Natural killer cell (primary cell): ENCODE measurements around the gene NOP14. TPM values are rescaled to one million over a fixed set of nuclear protein-coding genes. Genes with fewer than 3 reads are reported as not detected.

Experiments used
- ATAC-seq, 3 donors: fragments of 150-1000 bp in 2 of 3; fragments of 200-7000 bp in 1 of 3; cut with Tn5 transposase; 1 replicate in 1 of 3; 2 replicates in 2 of 3; pipeline ENCODE4 v1.10.0; 2021; ENCODE audit warnings: mild to moderate bottlenecking in 2 of 3, moderate library complexity in 2 of 3
- DNase-seq, 2 donors: peaks; one replicate each; pipeline versions ENCODE4 v3.0.0 to v3.0.0-alpha.2; 2013 to 2021; ENCODE audit warnings: mixed read lengths in 1 of 2
- H3K27ac ChIP-seq: one replicate; pipeline ENCODE4 v1.5.1; 2013; ENCODE audit warnings: mild to moderate bottlenecking, low read length
- H3K27me3 ChIP-seq: one replicate; pipeline ENCODE4 v1.6.1; 2013; ENCODE audit warnings: low read length; ENCODE audit not compliant: control insufficient read depth, insufficient read depth
- H3K36me3 ChIP-seq: one replicate; pipeline ENCODE4 v1.6.1; 2013; ENCODE audit warnings: low read length; ENCODE audit not compliant: control insufficient read depth, insufficient read depth
- H3K4me1 ChIP-seq: one replicate; pipeline ENCODE4 v1.6.1; 2013; ENCODE audit warnings: low read length; ENCODE audit not compliant: control insufficient read depth, insufficient read depth
- H3K4me3 ChIP-seq: one replicate; pipeline ENCODE4 v1.5.1; 2013; ENCODE audit warnings: low read length
- H3K9me3 ChIP-seq: one replicate; pipeline ENCODE4 v1.6.1; 2013; ENCODE audit warnings: low read length; ENCODE audit not compliant: control insufficient read depth, insufficient read depth
- H3K27ac Mint-ChIP-seq, 2 donors: one replicate each; pipeline ENCODE4 v1.8.0; 2022; ENCODE audit warnings: mild to moderate bottlenecking in 2 of 2, mixed read lengths in 2 of 2, moderate library complexity in 1 of 2
- H3K27me3 Mint-ChIP-seq, 2 donors: one replicate each; pipeline ENCODE4 v1.8.0; 2022; ENCODE audit warnings: low read depth in 2 of 2, mixed read lengths in 2 of 2
- H3K36me3 Mint-ChIP-seq: one replicate; pipeline ENCODE4 v1.8.0; 2022; ENCODE audit warnings: mixed read lengths
- H3K4me1 Mint-ChIP-seq, 2 donors: one replicate each; pipeline ENCODE4 v1.8.0; 2022; ENCODE audit warnings: mixed read lengths in 2 of 2
- H3K4me3 Mint-ChIP-seq: one replicate; pipeline ENCODE4 v1.8.0; 2022; ENCODE audit warnings: mild to moderate bottlenecking, moderate library complexity, mixed read lengths
- H3K9me3 Mint-ChIP-seq, 2 donors: one replicate each; pipeline ENCODE4 v1.8.0; 2022; ENCODE audit warnings: mixed read lengths in 2 of 2
- WGBS: methylation state at CpG from one replicate; pipeline ENCODE4 v1.1.7; 2013; ENCODE audit warnings: missing lambda C conversion rate; ENCODE audit not compliant: insufficient coverage; 5-methylcytosine and 5-hydroxymethylcytosine counted together
- intact Hi-C: fragments of 100-400 bp; cut with micrococcal nuclease; formaldehyde crosslinking; loops from one replicate; pipeline ENCODE4 v1.14.2; 2022
- total RNA-seq, 4 donors: library from RNA; stranded (reverse); fragments of 120-200 nt in 1 of 4; gene quantifications; one replicate each; pipeline versions ENCODE4 v1.2.3 to v1.2.4, GENCODE V29; 2013 to 2022
- TF ChIP-seq, protein P1 (sequence below): fragments of 200-600 bp; IDR thresholded peaks from one replicate; pipeline ENCODE4 v1.8.0; 2022; ENCODE audit warnings: antibody characterized with exemption

The NOP14 gene
- total RNA-seq, 3 donors from 2014 or later (not counting 1 experiment from before 2014, with no cell fraction given) = 20.9 to 25.0 (median 21.1) TPM

DNA sequence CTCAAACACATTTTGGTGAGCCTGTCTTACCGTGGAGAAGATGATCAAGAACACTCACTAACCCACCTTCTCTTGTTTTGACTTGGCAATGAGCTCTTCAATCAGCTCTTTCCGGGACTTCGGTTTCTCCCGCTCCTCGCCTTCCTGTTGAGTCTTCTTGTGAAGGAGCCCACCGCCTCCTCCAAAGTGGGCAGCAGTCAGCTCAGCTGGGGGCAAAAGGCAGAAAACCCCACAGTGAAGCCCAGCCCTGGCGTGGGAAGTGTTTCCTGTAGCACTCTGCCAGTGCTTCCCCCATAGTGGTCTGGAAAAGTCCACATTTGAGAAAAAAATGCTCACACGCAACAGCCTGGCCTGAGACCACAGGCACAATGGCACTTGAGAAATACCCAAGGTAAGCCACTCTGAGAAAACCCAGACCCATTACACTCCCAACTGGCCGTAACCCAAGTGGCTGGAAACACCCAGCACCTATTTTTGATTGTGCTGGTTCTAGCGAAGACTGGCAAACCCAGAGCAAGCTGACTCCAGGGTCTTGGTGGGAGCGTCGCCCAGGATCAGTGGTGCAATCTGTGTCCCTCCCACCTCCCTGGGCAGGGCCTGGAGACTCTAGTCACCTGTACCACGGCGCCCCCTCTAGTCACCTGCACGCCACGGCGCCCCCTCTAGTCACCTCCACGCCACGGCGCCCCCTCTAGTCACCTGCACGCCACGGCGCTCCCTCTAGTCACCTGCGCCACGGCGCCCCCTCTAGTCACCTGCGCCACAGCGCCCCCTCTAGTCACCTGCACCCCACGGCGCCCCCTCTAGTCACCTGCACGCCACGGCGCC lies 8.6 kb downstream of the NOP14 start:
- Mint-ChIP-seq H3K9me3 (no peaks in the 10 kb centered on the region), H3K36me3 (peaks cover 34% of the 10 kb centered on the region), H3K4me3 (no peak overlapping the region), H3K27me3 (no peaks in the 10 kb centered on the region), H3K4me1 (peaks cover 17 to 23% of the 10 kb centered on the region in 2 donors), H3K27ac (peak overlapping the region; percentile 76 to 77)
- Histone ChIP-seq H3K4me3 (no peak overlapping the region), H3K36me3 (peaks cover 71% of the 10 kb centered on the region), H3K27me3 (no peaks in the 10 kb centered on the region), H3K27ac (peak overlapping the region; percentile 16), H3K9me3 (no peaks in the 10 kb centered on the region), H3K4me1 (no peaks in the 10 kb centered on the region)
- TF ChIP-seq, protein P1, sequence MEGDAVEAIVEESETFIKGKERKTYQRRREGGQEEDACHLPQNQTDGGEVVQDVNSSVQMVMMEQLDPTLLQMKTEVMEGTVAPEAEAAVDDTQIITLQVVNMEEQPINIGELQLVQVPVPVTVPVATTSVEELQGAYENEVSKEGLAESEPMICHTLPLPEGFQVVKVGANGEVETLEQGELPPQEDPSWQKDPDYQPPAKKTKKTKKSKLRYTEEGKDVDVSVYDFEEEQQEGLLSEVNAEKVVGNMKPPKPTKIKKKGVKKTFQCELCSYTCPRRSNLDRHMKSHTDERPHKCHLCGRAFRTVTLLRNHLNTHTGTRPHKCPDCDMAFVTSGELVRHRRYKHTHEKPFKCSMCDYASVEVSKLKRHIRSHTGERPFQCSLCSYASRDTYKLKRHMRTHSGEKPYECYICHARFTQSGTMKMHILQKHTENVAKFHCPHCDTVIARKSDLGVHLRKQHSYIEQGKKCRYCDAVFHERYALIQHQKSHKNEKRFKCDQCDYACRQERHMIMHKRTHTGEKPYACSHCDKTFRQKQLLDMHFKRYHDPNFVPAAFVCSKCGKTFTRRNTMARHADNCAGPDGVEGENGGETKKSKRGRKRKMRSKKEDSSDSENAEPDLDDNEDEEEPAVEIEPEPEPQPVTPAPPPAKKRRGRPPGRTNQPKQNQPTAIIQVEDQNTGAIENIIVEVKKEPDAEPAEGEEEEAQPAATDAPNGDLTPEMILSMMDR = no peak
- 65% methylated on average over 27 of the region's 33 CpGs for WGBS
- peak in 1 of 2 donors; percentile 75 for DNase-seq
- peak; percentile 49 to 74 (median 56) for ATAC-seq
- intact Hi-C loops = no loop called here

DNA sequence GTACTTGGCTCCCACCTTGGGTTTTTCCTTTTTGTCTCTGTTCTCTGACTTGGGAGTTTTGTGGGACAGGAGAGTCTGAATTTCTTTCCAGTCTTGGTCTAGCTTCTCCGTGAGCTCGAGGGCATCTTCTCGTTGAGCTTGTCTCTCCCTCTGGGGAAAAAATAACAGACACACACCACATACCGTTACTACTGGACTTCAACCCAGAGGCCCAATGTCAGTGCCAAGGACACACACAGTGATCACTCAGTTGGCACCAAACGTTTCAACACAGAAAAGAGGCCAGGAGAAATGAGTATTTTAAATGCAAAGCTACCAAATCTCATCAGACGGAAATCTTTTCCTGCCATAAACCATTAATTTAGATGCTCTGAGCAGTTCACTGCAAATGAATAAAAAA lies 9.7 kb downstream of the NOP14 start:
- Histone ChIP-seq H3K27me3 (no peaks in the 10 kb centered on the region), H3K4me1 (no peaks in the 10 kb centered on the region), H3K9me3 (no peaks in the 10 kb centered on the region), H3K4me3 (no peak overlapping the region), H3K27ac (no peak overlapping the region), H3K36me3 (peaks cover 73% of the 10 kb centered on the region)
- intact Hi-C loops = no loop called here
- no peak for ATAC-seq
- peaks cover 34% of the 10 kb centered on the region for H3K36me3 Mint-ChIP-seq
- no peak overlapping the region for H3K4me3 Mint-ChIP-seq
- peaks cover 12 to 21% of the 10 kb centered on the region in 2 donors for H3K4me1 Mint-ChIP-seq
- no peak for DNase-seq
- TF ChIP-seq, protein P1 = no peak
- 88% methylated on average over 6 of the region's 6 CpGs for WGBS
- no peaks in the 10 kb centered on the region for H3K9me3 Mint-ChIP-seq
- H3K27me3 Mint-ChIP-seq = no peaks in the 10 kb centered on the region
- peak overlapping the region; percentile 76 to 77 for H3K27ac Mint-ChIP-seq

DNA sequence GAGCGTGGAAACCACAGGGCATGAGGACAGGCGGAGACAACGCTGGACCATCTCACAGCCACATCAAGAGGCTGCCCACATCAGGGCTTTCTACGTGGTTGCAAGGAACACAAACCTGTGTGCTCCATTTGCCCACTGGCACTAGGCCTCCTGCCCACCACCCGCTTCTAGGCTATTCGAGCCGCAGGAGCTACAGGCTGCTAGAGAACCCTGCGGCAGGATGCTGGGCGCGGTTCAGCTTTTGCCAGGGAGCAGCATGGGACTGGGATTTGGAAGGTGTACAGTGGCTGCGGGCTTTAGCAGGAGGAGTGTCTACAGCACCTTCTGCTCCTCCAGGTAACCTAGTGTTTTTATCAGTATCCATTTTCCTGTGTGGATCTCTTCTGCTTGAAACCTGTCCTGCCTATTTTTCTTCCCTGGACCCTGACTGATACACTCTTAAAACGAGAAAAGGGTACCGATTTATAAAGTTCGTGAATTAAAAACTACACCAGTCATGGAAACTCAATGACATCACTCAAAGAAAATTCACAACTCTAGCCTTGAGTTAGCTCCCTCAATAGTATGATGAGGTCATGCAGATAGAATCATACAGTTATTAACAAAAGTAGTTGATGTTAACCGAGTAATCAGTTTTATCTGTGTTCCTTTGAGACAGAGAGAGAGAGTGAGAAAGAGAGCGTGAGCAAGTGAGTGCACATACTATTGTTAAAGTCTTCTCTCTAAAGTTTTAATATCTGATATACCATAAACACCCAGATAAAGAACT lies 12.8 kb downstream of the NOP14 start:
- no peak for ATAC-seq
- Histone ChIP-seq H3K4me1 (no peaks in the 10 kb centered on the region), H3K27me3 (no peaks in the 10 kb centered on the region), H3K9me3 (no peaks in the 10 kb centered on the region), H3K36me3 (peaks cover 68% of the 10 kb centered on the region), H3K27ac (no peak overlapping the region), H3K4me3 (no peak overlapping the region)
- 90% methylated on average over 14 of the region's 16 CpGs for WGBS
- H3K4me1 Mint-ChIP-seq = peaks cover 0 to 19% of the 10 kb centered on the region in 2 donors
- H3K4me3 Mint-ChIP-seq = no peak overlapping the region
- TF ChIP-seq, protein P1 = no peak
- intact Hi-C loops = no loop called here
- no peaks in the 10 kb centered on the region for H3K9me3 Mint-ChIP-seq
- DNase-seq = no peak
- peaks cover 33% of the 10 kb centered on the region for H3K36me3 Mint-ChIP-seq
- peak overlapping the region; percentile 6 to 24 for H3K27ac Mint-ChIP-seq
- no peaks in the 10 kb centered on the region for H3K27me3 Mint-ChIP-seq
